ENCODE results near the gene SHB.

SHB gene

DNA sequence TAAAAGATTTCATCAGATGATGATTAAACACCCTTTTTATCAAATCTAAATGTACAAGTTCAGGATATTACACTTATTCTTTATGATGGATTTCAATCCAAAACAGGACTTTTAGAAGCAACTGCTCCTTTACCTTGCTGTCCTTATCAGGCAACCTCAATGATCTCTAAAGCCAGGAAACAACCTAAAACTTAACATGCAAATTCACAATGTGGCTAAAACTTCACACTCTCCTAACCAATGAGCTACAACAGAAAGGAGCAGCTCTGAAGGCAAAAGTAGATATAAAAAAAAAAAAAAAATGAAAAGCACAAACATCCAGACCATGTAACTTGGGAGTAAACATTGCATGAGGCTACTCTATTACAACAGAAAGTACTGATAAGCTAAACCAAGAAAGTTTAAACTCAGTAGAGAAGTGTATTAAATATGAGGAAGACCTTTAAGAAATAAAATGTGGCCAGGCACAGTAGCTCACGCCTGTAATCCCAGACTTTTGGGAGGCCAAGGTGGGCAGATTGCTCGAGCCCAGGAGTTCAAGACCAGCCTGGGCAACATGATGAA, 188.0 kb downstream of the SHB start:
- no peak for DNase-seq

DNA sequence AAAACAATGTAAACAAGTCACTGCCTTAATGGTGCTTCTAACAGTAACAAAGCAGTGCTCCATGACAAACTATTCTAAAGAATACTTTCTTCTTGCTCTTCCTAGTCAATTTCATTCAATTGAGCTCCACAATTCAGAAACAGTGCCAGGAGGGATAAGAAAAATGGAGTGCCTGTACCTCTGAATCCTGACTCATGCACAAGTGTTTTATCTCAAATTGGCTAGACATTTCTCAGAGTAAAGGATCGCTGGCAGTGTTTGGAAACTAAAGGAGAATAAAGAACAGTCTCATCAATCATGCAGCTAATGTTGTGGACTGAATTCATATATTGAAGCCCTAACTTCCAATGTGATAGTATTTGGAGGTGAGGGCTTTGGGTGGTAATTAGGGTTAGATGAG, 192.7 kb downstream of the SHB start:
- no peak for DNase-seq

DNA sequence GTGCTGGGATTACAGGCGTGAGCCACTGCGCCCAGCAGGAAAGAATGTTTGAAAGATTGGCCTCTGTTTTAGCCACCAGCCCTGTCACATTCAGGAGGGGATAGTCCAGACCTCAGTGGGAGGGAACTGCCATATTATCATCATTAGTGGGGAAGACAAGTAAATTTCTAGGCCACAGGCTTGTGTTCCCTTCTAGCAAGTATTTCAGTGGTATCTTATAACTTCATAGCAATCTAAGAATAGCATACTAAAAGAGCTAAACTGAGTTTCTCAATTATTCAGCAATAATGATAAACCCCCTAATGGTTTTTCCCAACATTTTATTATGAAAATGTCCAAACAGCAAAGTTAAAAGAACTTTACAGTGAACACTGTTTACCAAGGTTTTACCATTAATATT, 195.1 kb downstream of the SHB start:
- DNase-seq, result no peak

DNA sequence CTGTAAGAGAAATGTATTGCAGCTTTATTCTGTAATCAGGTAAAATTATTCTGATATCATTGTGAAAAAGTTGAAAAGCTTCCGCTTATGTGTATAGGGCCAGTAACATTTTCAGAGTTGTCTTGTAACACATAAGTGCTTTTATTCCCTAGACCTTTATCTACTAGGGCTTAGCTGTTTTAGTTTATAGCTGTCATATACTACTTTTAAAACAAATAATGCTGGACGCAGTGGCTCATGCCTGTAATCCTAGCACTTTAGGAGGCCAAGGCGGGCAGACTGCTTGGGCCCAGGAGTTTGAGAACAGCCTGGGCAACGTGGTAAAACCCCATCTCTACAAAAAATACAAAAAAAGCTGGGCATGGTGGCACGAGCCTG, 198.2 kb downstream of the SHB start:
- DNase-seq, result no peak

DNA sequence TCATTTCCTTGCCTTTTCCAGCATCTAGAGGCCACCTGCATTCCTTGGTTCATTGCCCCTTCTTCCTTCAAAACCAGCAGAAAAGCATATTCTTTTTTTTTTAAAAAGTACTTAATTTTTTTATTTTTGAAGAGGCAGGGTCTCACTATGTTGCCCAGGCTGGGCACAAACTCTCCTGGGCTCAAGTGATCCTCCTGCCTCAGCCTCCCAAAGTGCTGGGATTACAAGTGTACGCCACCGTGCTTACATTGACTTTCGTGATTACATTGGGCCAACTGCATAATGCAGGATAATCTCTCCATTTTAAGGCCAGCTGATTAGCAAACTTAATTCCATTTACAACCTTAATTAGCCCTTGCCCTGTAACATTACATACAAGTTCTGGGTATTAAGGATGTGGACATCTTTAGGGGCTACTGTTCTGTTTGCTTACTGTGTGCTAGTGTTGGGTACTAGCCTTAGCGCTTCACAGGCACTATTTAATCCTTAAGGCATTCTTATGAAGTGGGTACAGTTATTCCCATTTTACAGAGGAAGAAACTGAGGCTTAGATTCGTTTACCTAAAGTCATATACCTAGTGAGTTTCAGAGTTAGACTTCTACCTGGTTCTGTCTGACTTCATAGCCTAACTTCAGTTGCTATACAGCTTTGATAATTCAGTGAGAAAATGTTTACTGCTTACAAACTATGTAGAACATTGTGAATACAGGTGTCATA, 198.8 kb downstream of the SHB start:
- DNase-seq, result no peak

All from kidney glomerular epithelial cell (primary cell).